Mesenchymal stem cell (in vitro differentiated cells and primary cell): ENCODE data around the gene THBS3.
A peak's percentile ranks its signal among the peaks of the same experiment; 100 is the strongest.

ENCODE experiments used
- DNase-seq: peaks from one replicate; pipeline ENCODE4 v3.0.0-alpha.2; 2013
- H2AFZ ChIP-seq: one replicate; pipeline ENCODE4 v1.6.1; 2013; ENCODE audit warnings: low read depth, mild to moderate bottlenecking, control low read depth, inconsistent platforms, low read length, moderate library complexity
- H2AK5ac ChIP-seq: 2 replicates; pipeline ENCODE4 v1.6.1; 2013; ENCODE audit warnings: low read length, moderate library complexity, mild to moderate bottlenecking, inconsistent platforms; ENCODE audit not compliant: severe bottlenecking
- H2BK120ac ChIP-seq: one replicate; pipeline ENCODE4 v1.6.1; 2013; ENCODE audit warnings: low read depth, mild to moderate bottlenecking, inconsistent platforms, low read length, moderate library complexity
- H2BK12ac ChIP-seq, 2 experiments: one replicate each; pipeline ENCODE4 v1.6.1; 2013; ENCODE audit warnings: inconsistent platforms in 2 of 2, low read length in 2 of 2, mild to moderate bottlenecking in 2 of 2, moderate library complexity in 2 of 2, control low read depth in 1 of 2
- H2BK15ac ChIP-seq: one replicate; pipeline ENCODE4 v1.6.1; 2013; ENCODE audit warnings: mild to moderate bottlenecking, low read depth, inconsistent platforms; ENCODE audit not compliant: poor library complexity, severe bottlenecking
- H2BK5ac ChIP-seq: 2 replicates; pipeline ENCODE4 v1.6.1; 2013; ENCODE audit warnings: low read depth, mild to moderate bottlenecking, low read length, control low read depth, inconsistent platforms; ENCODE audit not compliant: poor library complexity, severe bottlenecking
- H3K14ac ChIP-seq, 2 experiments: one replicate each; pipeline ENCODE4 v1.6.1; 2013; ENCODE audit warnings: inconsistent platforms in 2 of 2, low read length in 2 of 2, control low read depth in 1 of 2, mild to moderate bottlenecking in 1 of 2, moderate library complexity in 1 of 2
- H3K18ac ChIP-seq, 2 experiments: one replicate each; pipeline ENCODE4 v1.6.1; 2013; ENCODE audit warnings: inconsistent platforms in 2 of 2, low read length in 2 of 2, control low read depth in 1 of 2, low read depth in 1 of 2, mild to moderate bottlenecking in 1 of 2
- H3K23ac ChIP-seq, 2 experiments: one replicate each; pipeline ENCODE4 v1.6.1; 2013; ENCODE audit warnings: inconsistent platforms in 2 of 2, low read length in 2 of 2, mild to moderate bottlenecking in 2 of 2, moderate library complexity in 2 of 2, control low read depth in 1 of 2
- H3K27ac ChIP-seq: 2 replicates; pipeline ENCODE4 v1.5.1; 2013; ENCODE audit warnings: mild to moderate bottlenecking, moderate library complexity, low read length, control low read depth, inconsistent platforms; ENCODE audit not compliant: poor library complexity, severe bottlenecking
- H3K27me3 ChIP-seq, 2 experiments: 2 replicates each; pipeline versions ENCODE4 v1.6.1 to v1.7.0; 2013; ENCODE audit warnings: low read length in 2 of 2, mild to moderate bottlenecking in 2 of 2, moderate library complexity in 2 of 2, control low read depth in 1 of 2, inconsistent platforms in 1 of 2; ENCODE audit not compliant: control insufficient read depth in 1 of 2, insufficient read depth in 1 of 2
- H3K36me3 ChIP-seq, 2 experiments: 2 replicates each; pipeline versions ENCODE4 v1.6.1 to v1.7.0; 2013; ENCODE audit warnings: low read length in 2 of 2, control low read depth in 1 of 2, inconsistent platforms in 1 of 2, low read depth in 1 of 2, mild to moderate bottlenecking in 1 of 2; ENCODE audit not compliant: insufficient read depth in 2 of 2, control insufficient read depth in 1 of 2
- H3K4ac ChIP-seq, 2 experiments: one replicate each; pipeline ENCODE4 v1.6.1; 2013; ENCODE audit warnings: inconsistent platforms in 2 of 2, low read length in 2 of 2, mild to moderate bottlenecking in 2 of 2, moderate library complexity in 2 of 2, control low read depth in 1 of 2, low read depth in 1 of 2
- H3K4me1 ChIP-seq: 2 replicates; pipeline ENCODE4 v1.6.1; 2013; ENCODE audit warnings: low read depth, low read length, control low read depth; ENCODE audit not compliant: control insufficient read depth, insufficient read depth
- H3K4me2 ChIP-seq: 2 replicates; pipeline ENCODE4 v1.6.1; 2013; ENCODE audit warnings: low read length, mild to moderate bottlenecking, inconsistent platforms; ENCODE audit not compliant: poor library complexity, severe bottlenecking
- H3K4me3 ChIP-seq, 2 experiments: 2 replicates each; pipeline versions ENCODE4 v1.5.1 to v1.7.0; 2013; ENCODE audit warnings: low read length in 2 of 2, mild to moderate bottlenecking in 2 of 2, control low read depth in 1 of 2, low read depth in 1 of 2; ENCODE audit not compliant: insufficient read depth in 1 of 2
- H3K79me1 ChIP-seq: replicated peaks from 2 replicates; pipeline ENCODE4 v1.6.1; 2013; ENCODE audit warnings: mild to moderate bottlenecking, control low read depth, low read length, inconsistent platforms; ENCODE audit not compliant: poor library complexity, severe bottlenecking
- H3K9ac ChIP-seq: 2 replicates; pipeline ENCODE4 v1.7.0; 2013; ENCODE audit warnings: mild to moderate bottlenecking, low read length, moderate library complexity
- H3K9me3 ChIP-seq: 2 replicates; pipeline ENCODE4 v1.7.0; 2013; ENCODE audit warnings: mild to moderate bottlenecking, low read length; ENCODE audit not compliant: control insufficient read depth
- H4K8ac ChIP-seq: one replicate; pipeline ENCODE4 v1.6.1; 2013; ENCODE audit warnings: inconsistent platforms, mild to moderate bottlenecking, low read length, moderate library complexity
- H4K91ac ChIP-seq: one replicate; pipeline ENCODE4 v1.6.1; 2013; ENCODE audit warnings: mild to moderate bottlenecking, low read length, inconsistent platforms
- WGBS: methylation state at CpG from one replicate; pipeline ENCODE4 v1.1.7; 2013; ENCODE audit warnings: mixed read lengths; 5-methylcytosine and 5-hydroxymethylcytosine counted together

Gene THBS3

GRCh38 chr1:155254714-155255242 lies 47.1 kb upstream of the THBS3 start:
- H3K27me3 ChIP-seq = no peaks in the 10 kb centered on the region
- H3K4me1 ChIP-seq = peaks cover 30% of the 10 kb centered on the region
- WGBS = 14% methylated on average over 31 of the region's 35 CpGs
- H3K36me3 ChIP-seq = peaks cover 37 to 39% of the 10 kb centered on the region in 2 experiments
- peak overlapping the region in 1 of 2 experiments; percentile 78 for H3K14ac ChIP-seq
- DNase-seq = no peak
- peaks cover 24% of the 10 kb centered on the region for H3K79me1 ChIP-seq
- H2BK15ac ChIP-seq = peak overlapping the region; percentile 88
- peak overlapping the region; percentile 92 for H4K91ac ChIP-seq
- peak overlapping the region in 1 of 2 experiments; percentile 53 for H3K23ac ChIP-seq
- H4K8ac ChIP-seq = peak overlapping the region; percentile 98
- H3K4ac ChIP-seq = peak overlapping the region; percentile 49 to 94
- peak overlapping the region in 1 of 2 experiments; percentile 34 for H2BK12ac ChIP-seq
- H3K4me2 ChIP-seq = peak overlapping the region; percentile 66
- H2BK5ac ChIP-seq = peak overlapping the region; percentile 21
- no peaks in the 10 kb centered on the region for H3K9me3 ChIP-seq
- no peak overlapping the region for H3K27ac ChIP-seq
- peak overlapping the region; percentile 64 for H2AFZ ChIP-seq
- H2AK5ac ChIP-seq = no peak overlapping the region
- H3K9ac ChIP-seq = peak overlapping the region; percentile 94
- peak overlapping the region; percentile 23 for H2BK120ac ChIP-seq
- peak overlapping the region; percentile 72 to 96 for H3K18ac ChIP-seq
- peak overlapping the region; percentile 79 to 95 for H3K4me3 ChIP-seq

- H3K14ac ChIP-seq = peak overlapping the region in 1 of 2 experiments; percentile 78
- no peaks in the 10 kb centered on the region for H3K9me3 ChIP-seq
- peak overlapping the region; percentile 79 to 95 for H3K4me3 ChIP-seq
- H2BK120ac ChIP-seq = no peak overlapping the region
- peaks cover 34 to 36% of the 10 kb centered on the region in 2 experiments for H3K36me3 ChIP-seq
- H2AFZ ChIP-seq = no peak overlapping the region
- H4K8ac ChIP-seq = peak overlapping the region; percentile 98
- peaks cover 30% of the 10 kb centered on the region for H3K4me1 ChIP-seq
- H3K4ac ChIP-seq = peak overlapping the region; percentile 49 to 94
- H3K18ac ChIP-seq = peak overlapping the region in 1 of 2 experiments; percentile 96
- no peaks in the 10 kb centered on the region for H3K27me3 ChIP-seq
- no peak overlapping the region for H2BK5ac ChIP-seq
- H3K23ac ChIP-seq = no peak overlapping the region
- peak overlapping the region; percentile 94 for H3K9ac ChIP-seq
- WGBS = 77% methylated on average over 12 of the region's 12 CpGs
- no peak overlapping the region for H2AK5ac ChIP-seq
- no peak overlapping the region for H3K27ac ChIP-seq
- peaks cover 22% of the 10 kb centered on the region for H3K79me1 ChIP-seq
- DNase-seq = no peak
- peak overlapping the region; percentile 8 for H4K91ac ChIP-seq
- no peak overlapping the region for H2BK15ac ChIP-seq
- H2BK12ac ChIP-seq = peak overlapping the region in 1 of 2 experiments; percentile 26
- H3K4me2 ChIP-seq = peak overlapping the region; percentile 66
Observed at GRCh38 chr1:155254228-155254713, 46.6 kb upstream of the THBS3 start.

GRCh38 chr1:155253797-155254196 lies 46.1 kb upstream of the THBS3 start:
- no peaks in the 10 kb centered on the region for H3K27me3 ChIP-seq
- no peak overlapping the region for H2BK15ac ChIP-seq
- H3K9me3 ChIP-seq = no peaks in the 10 kb centered on the region
- H3K18ac ChIP-seq = peak overlapping the region in 1 of 2 experiments; percentile 48
- H2BK12ac ChIP-seq = no peak overlapping the region
- H3K4me2 ChIP-seq = peak overlapping the region; percentile 30
- no peak overlapping the region for H2BK120ac ChIP-seq
- H3K4me3 ChIP-seq = peak overlapping the region in 1 of 2 experiments; percentile 95
- no peak overlapping the region for H2AK5ac ChIP-seq
- WGBS = 69% methylated on average over 5 of the region's 5 CpGs
- H3K14ac ChIP-seq = no peak overlapping the region
- H3K27ac ChIP-seq = no peak overlapping the region
- DNase-seq = no peak
- H3K9ac ChIP-seq = peak overlapping the region; percentile 94
- no peak overlapping the region for H4K8ac ChIP-seq
- no peak overlapping the region for H2BK5ac ChIP-seq
- peak overlapping the region; percentile 9 for H4K91ac ChIP-seq
- H3K79me1 ChIP-seq = peaks cover 22% of the 10 kb centered on the region
- H3K23ac ChIP-seq = no peak overlapping the region
- peaks cover 37 to 39% of the 10 kb centered on the region in 2 experiments for H3K36me3 ChIP-seq
- H2AFZ ChIP-seq = no peak overlapping the region
- H3K4ac ChIP-seq = no peak overlapping the region
- H3K4me1 ChIP-seq = peaks cover 30% of the 10 kb centered on the region

- DNase-seq = no peak
- Histone ChIP-seq H2BK120ac (no peak overlapping the region), H3K36me3 (peaks cover 37 to 45% of the 10 kb centered on the region in 2 experiments), H3K27ac (no peak overlapping the region), H3K14ac (no peak overlapping the region), H3K18ac (peak overlapping the region in 1 of 2 experiments; percentile 48), H3K4me1 (peaks cover 30% of the 10 kb centered on the region), H3K23ac (no peak overlapping the region), H2BK15ac (no peak overlapping the region), H4K91ac (no peak overlapping the region), H3K4me3 (peak overlapping the region in 1 of 2 experiments; percentile 95), H2BK12ac (peak overlapping the region in 1 of 2 experiments; percentile 15), H3K9me3 (no peaks in the 10 kb centered on the region), H3K4me2 (no peak overlapping the region), H3K4ac (no peak overlapping the region), H3K9ac (peak overlapping the region; percentile 94), H4K8ac (no peak overlapping the region), H2AFZ (no peak overlapping the region), H3K27me3 (no peaks in the 10 kb centered on the region), H3K79me1 (peaks cover 18% of the 10 kb centered on the region), H2BK5ac (no peak overlapping the region), H2AK5ac (no peak overlapping the region)
- 94% methylated on average over 5 of the region's 5 CpGs for WGBS
Observed at GRCh38 chr1:155253208-155253607, 45.5 kb upstream of the THBS3 start.
